Activated T-cell treated with anti-CD3 and anti-CD28 coated beads, Interleukin-2, amount 50 U/mL, for 4 hours (primary cell): ENCODE data around the gene KLK13. TPM values are rescaled to one million over a fixed set of nuclear protein-coding genes. Genes with fewer than 3 reads are reported as not detected.

Experiments
- ATAC-seq, 2 donors: fragments of 200-7000 bp; cut with Tn5 transposase; one replicate each; pipeline ENCODE4 v1.10.0; 2021
- DNase-seq: peaks from one replicate; pipeline ENCODE4 v3.0.0-alpha.2; 2020
- H3K27me3 Mint-ChIP-seq: one replicate; pipeline ENCODE4 v1.8.0; 2021; ENCODE audit warnings: low read depth, mixed read lengths
- H3K36me3 Mint-ChIP-seq: one replicate; pipeline ENCODE4 v1.8.0; 2022; ENCODE audit warnings: mixed read lengths; ENCODE audit not compliant: insufficient read depth
- H3K4me1 Mint-ChIP-seq: one replicate; pipeline ENCODE4 v1.8.0; 2021; ENCODE audit warnings: low read depth, mixed read lengths
- H3K4me3 Mint-ChIP-seq: one replicate; pipeline ENCODE4 v1.8.0; 2021; ENCODE audit warnings: mild to moderate bottlenecking, moderate library complexity, mixed read lengths
- H3K9me3 Mint-ChIP-seq: one replicate; pipeline ENCODE4 v1.8.0; 2021; ENCODE audit warnings: mixed read lengths
- total RNA-seq, 3 donors: library from RNA; stranded (reverse); gene quantifications; one replicate each; pipeline ENCODE4 v1.2.1, GENCODE V29; 2021

KLK13 gene
- total RNA-seq, 3 donors from 2014 or later: not detected

- Mint-ChIP-seq H3K36me3 (peaks cover 4% of the 10 kb centered on the region), H3K27me3 (peaks cover 8% of the 10 kb centered on the region), H3K4me3 (no peak overlapping the region), H3K9me3 (no peaks in the 10 kb centered on the region), H3K4me1 (no peaks in the 10 kb centered on the region)
- DNase-seq: no peak
- no peak for ATAC-seq
Measured at GRCh38 chr19:51083181-51083580, 18.3 kb upstream of the KLK13 start.

- ATAC-seq (no peak), DNase-seq (no peak)
- H3K9me3 Mint-ChIP-seq: no peaks in the 10 kb centered on the region
- peaks cover 4% of the 10 kb centered on the region for H3K36me3 Mint-ChIP-seq
- H3K27me3 Mint-ChIP-seq: peaks cover 8% of the 10 kb centered on the region
- no peaks in the 10 kb centered on the region for H3K4me1 Mint-ChIP-seq
- no peak within 1 kb of the TSS for H3K4me3 Mint-ChIP-seq
Measured at GRCh38 chr19:51082611-51083010, 17.7 kb upstream of the KLK13 start, which contains the start of gene KLK14. Gene KLK14, minus strand, starts transcription at chr19:51082887. Its CDS starts 273 bp downstream, at chr19:51082614.

- no peak for DNase-seq
- Mint-ChIP-seq H3K9me3 (no peaks in the 10 kb centered on the region), H3K4me1 (no peaks in the 10 kb centered on the region), H3K4me3 (no peak overlapping the region), H3K36me3 (peaks cover 1% of the 10 kb centered on the region), H3K27me3 (peaks cover 8% of the 10 kb centered on the region)
- ATAC-seq: no peak
Measured at GRCh38 chr19:51081476-51081875, 16.6 kb upstream of the KLK13 start.

- no peak for DNase-seq
- no peak overlapping the region for H3K4me3 Mint-ChIP-seq
- H3K4me1 Mint-ChIP-seq: no peaks in the 10 kb centered on the region
- no peak for ATAC-seq
- H3K36me3 Mint-ChIP-seq: peaks cover 1% of the 10 kb centered on the region
- H3K27me3 Mint-ChIP-seq: peaks cover 8% of the 10 kb centered on the region
- H3K9me3 Mint-ChIP-seq: no peaks in the 10 kb centered on the region
Measured at GRCh38 chr19:51079481-51080110, 14.7 kb upstream of the KLK13 start.

- ATAC-seq (no peak), DNase-seq (no peak)
- Mint-ChIP-seq H3K36me3 (peaks cover 1% of the 10 kb centered on the region), H3K9me3 (peaks cover 7% of the 10 kb centered on the region), H3K4me1 (no peaks in the 10 kb centered on the region), H3K27me3 (peaks cover 11% of the 10 kb centered on the region), H3K4me3 (no peak overlapping the region)
Measured at GRCh38 chr19:51078731-51079130, 13.8 kb upstream of the KLK13 start.

- ATAC-seq (no peak), DNase-seq (no peak)
- Mint-ChIP-seq H3K27me3 (peaks cover 4% of the 10 kb centered on the region), H3K4me1 (no peaks in the 10 kb centered on the region), H3K9me3 (peaks cover 12% of the 10 kb centered on the region), H3K4me3 (no peak overlapping the region), H3K36me3 (no peaks in the 10 kb centered on the region)
Measured at GRCh38 chr19:51078104-51078503, 13.2 kb upstream of the KLK13 start.

- no peaks in the 10 kb centered on the region for H3K4me1 Mint-ChIP-seq
- H3K9me3 Mint-ChIP-seq: peaks cover 12% of the 10 kb centered on the region
- no peak for DNase-seq
- peaks cover 4% of the 10 kb centered on the region for H3K27me3 Mint-ChIP-seq
- no peak for ATAC-seq
- no peak overlapping the region for H3K4me3 Mint-ChIP-seq
- no peaks in the 10 kb centered on the region for H3K36me3 Mint-ChIP-seq
Measured at GRCh38 chr19:51076631-51077213, 11.8 kb upstream of the KLK13 start.

GRCh38 chr19:51075998-51076397 lies 11.1 kb upstream of the KLK13 start:
- no peak for ATAC-seq
- no peaks in the 10 kb centered on the region for H3K4me1 Mint-ChIP-seq
- H3K9me3 Mint-ChIP-seq: peaks cover 12% of the 10 kb centered on the region
- peaks cover 4% of the 10 kb centered on the region for H3K27me3 Mint-ChIP-seq
- DNase-seq: no peak
- H3K4me3 Mint-ChIP-seq: no peak overlapping the region
- H3K36me3 Mint-ChIP-seq: no peaks in the 10 kb centered on the region

- ATAC-seq: no peak
- H3K9me3 Mint-ChIP-seq: peaks cover 12% of the 10 kb centered on the region
Measured at GRCh38 chr19:51071095-51071405, 6.2 kb upstream of the KLK13 start.

GRCh38 chr19:51070334-51071094 lies 5.6 kb upstream of the KLK13 start:
- DNase-seq: no peak
- no peak overlapping the region for H3K4me3 Mint-ChIP-seq
- H3K9me3 Mint-ChIP-seq: peaks cover 12% of the 10 kb centered on the region
- no peak for ATAC-seq
- peaks cover 26% of the 10 kb centered on the region for H3K27me3 Mint-ChIP-seq
- no peaks in the 10 kb centered on the region for H3K36me3 Mint-ChIP-seq
- no peaks in the 10 kb centered on the region for H3K4me1 Mint-ChIP-seq

More at GRCh38 chr19:51071095-51071405, 6.2 kb upstream of the KLK13 start:
- Mint-ChIP-seq H3K27me3 (peaks cover 23% of the 10 kb centered on the region), H3K4me3 (no peak overlapping the region), H3K4me1 (no peaks in the 10 kb centered on the region), H3K36me3 (no peaks in the 10 kb centered on the region)
- no peak for DNase-seq

GRCh38 chr19:51066393-51067186 lies 1.7 kb upstream of the KLK13 start:
- no peak for DNase-seq
- H3K9me3 Mint-ChIP-seq: no peaks in the 10 kb centered on the region
- peaks cover 47% of the 10 kb centered on the region for H3K27me3 Mint-ChIP-seq
- no peaks in the 10 kb centered on the region for H3K36me3 Mint-ChIP-seq
- H3K4me3 Mint-ChIP-seq: no peak overlapping the region
- H3K4me1 Mint-ChIP-seq: peaks cover 3% of the 10 kb centered on the region
- ATAC-seq: no peak

GRCh38 chr19:51065221-51065960 lies 499 bp upstream of the KLK13 start:
- Mint-ChIP-seq H3K4me3 (no peak overlapping the region), H3K27me3 (peaks cover 56% of the 10 kb centered on the region), H3K4me1 (peaks cover 3% of the 10 kb centered on the region), H3K36me3 (no peaks in the 10 kb centered on the region), H3K9me3 (no peaks in the 10 kb centered on the region)
- DNase-seq: no peak
- no peak for ATAC-seq

- DNase-seq (no peak), ATAC-seq (no peak)
- Mint-ChIP-seq H3K27me3 (peaks cover 59% of the 10 kb centered on the region), H3K36me3 (no peaks in the 10 kb centered on the region), H3K4me3 (no peak overlapping the region), H3K9me3 (no peaks in the 10 kb centered on the region), H3K4me1 (peaks cover 3% of the 10 kb centered on the region)
Measured at GRCh38 chr19:51063664-51064063, 1.2 kb downstream of the KLK13 start.

- Mint-ChIP-seq H3K36me3 (no peaks in the 10 kb centered on the region), H3K4me1 (peaks cover 3% of the 10 kb centered on the region), H3K9me3 (no peaks in the 10 kb centered on the region), H3K4me3 (no peak overlapping the region), H3K27me3 (peaks cover 49% of the 10 kb centered on the region)
- ATAC-seq (no peak), DNase-seq (no peak)
Measured at GRCh38 chr19:51060973-51061372, 3.9 kb downstream of the KLK13 start.
